ENCODE measurements around the gene PLK4.
"Not testable (repeated sequence)": the region's sequence is repeated elsewhere in the genome, so short reads cannot be mapped to it uniquely, and the experiment has no call there.

PLK4 gene

DNA sequence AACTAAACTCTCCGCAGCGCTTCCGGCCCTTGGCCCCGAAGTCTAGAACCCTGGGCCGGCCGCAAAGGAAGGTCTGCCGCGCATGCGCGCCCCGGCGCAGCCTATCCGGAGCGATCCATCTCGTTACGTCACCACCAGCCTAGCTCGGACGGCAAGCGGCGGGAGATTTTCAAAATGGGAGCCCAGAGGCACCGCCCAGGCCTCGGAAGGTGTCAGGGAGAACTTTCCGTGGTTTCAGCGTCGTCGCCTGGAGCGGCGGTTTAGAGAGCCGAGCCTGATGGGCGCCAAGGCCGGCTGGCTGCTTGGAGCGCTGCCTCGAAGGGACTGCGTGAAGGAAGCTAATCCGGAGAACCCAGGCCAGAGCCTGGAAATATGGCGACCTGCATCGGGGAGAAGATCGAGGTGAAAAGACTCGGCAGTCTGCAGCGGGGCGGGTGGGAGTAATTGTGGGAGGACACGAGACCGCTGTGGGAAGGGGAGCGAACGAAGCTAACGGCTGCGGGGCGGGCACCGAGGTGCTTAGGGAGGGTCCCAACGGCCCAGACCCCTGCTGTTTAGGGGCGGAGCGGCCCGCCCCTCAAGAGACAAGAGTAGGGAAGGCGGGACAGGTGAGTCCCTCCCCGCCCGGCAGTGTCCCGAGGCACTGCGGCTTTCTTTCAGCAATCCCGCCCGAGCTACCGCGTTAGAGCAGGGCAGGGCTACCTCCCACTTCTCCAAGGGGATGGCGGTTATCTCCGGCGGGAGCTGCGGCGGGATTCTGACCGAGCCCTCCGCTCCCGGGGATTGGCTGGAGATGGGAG lies at the start of gene PLK4:
Gene PLK4, plus strand, starts transcription at position 131 of the 800 bp plus-strand sequence. Its CDS starts 242 bp downstream, at position 373.
- peak; percentile 92 to 98 (median 96) for DNase-seq

DNA sequence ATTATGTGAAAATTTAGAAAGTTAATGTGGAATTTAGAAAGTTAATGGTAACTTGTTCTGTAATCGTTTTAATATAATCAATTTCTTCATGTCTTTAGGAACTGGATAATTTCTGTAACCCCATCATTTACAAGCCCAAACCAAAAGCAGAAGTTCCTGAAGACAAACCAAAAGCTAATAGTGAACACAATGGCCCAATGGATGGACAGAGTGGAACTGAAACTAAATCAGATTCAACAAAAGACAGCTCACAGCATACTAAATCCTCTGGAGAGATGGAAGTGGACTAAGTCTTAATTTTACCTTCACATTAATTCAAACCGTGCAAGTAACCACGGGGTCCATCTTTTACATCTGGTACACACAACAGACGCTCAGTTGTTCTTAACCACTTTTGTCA lies 48.1 kb upstream of the PLK4 start:
- no peak for DNase-seq

DNA sequence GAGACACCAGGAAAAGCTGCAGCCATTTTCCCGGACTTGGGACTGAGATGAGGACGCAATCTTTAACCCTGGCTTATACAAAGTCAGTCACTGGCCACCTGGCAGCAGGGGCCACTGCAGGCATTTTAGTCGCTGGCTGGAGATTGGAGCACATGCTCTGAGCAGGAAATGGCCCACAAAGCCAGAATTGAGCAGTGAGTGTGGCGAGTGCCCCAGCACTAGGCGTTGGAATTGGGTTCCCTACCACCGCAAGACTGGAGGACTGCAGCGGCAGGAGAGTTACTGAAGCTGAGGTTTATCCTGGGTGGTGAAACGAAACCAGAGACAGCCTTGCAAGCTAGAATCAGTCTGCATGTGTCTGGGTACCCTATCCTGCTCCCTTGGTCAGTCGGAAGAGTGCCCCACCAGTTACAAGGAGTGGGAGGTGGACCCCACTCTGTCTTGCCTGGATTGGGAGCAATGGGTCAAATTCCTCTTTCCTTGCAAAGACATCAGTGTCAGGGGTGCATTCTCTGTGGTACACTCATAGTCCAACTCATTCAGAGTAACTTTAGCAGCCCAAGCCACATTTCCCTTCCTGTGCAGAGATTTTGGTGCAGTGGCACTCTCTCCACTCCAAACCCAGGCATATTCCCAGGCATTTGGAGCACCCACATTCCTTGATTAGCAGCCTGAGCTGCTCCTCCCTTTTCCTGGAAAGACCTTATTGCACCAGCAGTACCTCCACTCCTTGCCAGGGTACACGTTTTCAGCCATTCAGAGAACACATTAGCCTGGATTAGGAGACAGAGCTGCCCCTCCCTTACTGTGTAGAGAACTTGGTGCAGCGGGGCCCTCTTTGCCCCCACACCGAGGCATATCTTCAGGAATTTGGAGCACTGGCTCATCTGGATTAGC lies 36.7 kb upstream of the PLK4 start:
- DNase-seq = no peak

DNA sequence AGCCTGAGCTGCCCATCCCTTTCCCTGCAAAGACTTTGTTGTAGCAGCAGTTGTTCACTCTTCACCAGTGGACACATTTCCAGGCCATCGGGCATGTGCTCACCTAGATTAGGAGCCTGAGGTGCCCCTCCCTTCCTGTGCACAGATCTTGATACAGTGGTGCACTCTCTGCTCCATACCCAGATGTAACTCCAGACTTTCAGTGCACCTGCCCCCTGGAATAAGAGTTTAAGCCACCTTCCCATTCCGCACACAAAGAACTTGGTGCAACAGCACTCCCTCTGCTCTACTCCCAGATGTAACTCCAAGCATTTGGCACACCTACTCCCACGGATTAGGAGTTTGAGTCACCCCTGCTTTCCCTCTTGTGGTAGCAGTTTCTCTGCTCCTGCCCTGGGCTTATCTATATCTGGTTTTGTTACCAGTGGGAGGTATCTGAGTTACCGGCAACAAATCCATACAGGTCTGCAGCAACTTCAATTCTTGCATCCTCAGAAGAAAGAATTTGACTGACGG lies 36.0 kb upstream of the PLK4 start:
- no peak for DNase-seq

DNA sequence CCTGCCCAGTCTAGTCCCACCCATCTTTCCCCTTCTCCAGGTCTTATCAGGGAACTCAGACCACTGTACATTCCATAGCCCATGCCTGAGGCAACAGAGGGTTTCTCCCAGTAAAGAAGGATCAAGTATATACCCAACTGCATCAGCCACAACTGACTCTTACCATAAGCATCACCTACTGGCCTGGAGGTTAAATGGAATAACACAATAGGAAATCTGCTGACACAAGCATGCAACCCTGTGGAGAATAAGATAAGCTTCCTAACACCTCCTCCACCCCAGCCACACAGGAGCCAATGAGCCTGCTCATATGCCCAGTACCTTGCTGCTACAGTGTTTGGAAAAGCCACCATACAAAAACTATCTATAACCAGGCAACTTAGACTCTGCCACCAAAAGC lies 34.6 kb upstream of the PLK4 start:
- DNase-seq = no peak

DNA sequence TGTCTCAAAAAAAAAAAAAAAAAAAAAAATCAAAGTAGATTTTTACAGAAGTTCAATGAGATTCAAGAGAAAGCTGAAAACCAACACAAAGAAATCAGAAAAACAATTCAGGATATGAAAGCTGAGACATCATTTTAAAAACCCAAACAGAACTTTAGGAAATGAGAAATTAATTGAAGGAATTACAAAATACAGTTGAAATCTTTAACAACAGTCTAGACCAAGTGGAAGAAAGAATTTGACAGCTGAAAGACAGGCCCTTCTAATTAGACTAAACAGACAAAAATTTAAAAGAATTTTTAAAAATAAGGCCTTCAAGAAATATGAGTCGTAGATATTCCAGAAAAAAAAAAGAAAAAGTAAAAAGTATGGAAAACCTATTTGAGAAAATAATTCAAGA lies 33.9 kb upstream of the PLK4 start:
- no peak for DNase-seq

DNA sequence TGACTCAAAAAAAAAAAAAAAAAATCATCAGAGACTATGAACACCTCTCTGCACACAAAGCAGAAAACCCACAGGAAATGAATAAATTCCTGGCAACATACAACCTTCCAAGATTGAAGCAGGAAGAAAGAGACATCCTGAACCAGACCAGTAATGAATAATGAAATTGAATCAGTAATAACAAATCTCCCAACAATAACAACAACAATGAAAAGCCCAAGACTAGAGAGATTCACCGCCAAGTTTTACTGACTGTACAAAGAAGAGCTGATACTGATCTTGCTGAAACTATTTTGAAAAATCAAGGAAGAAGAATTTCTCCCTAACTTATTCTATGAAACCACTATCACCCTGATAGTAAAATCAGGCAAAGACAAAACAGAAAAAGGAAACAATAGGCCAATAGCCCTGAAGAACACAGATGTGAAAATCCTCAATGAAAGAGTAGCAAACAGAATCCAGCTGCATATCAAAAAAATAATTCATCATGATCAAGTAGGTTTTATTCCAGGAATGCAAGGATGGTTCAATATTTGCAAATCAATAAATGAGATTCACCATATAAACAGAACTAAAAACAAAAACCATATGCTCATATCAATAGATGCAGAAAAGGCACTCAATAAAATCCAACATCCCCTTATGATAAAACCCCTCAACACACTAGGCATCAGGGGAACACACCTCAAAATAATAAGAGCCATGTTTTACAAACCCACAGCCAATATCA lies 31.0 kb upstream of the PLK4 start:
- no peak for DNase-seq

DNA sequence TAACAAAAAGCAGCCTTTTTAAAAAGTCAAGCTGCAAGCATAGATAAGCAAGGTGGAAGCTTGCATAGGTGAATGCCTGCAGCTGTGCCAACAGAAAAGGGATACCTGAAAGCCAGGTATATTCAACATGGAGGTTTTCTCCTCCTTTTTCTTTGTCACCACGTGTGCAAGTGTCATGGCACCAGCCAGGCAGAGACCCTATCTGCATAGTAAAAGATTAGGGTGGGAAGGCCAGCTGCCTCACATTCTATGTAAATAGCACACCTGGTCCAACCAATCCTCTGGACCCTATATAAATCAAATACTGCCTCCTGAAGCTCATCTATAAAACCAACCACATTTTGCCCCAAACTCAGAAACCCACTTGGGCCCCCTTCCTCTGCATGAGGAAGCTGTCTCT lies 28.0 kb upstream of the PLK4 start:
- DNase-seq = no peak

DNA sequence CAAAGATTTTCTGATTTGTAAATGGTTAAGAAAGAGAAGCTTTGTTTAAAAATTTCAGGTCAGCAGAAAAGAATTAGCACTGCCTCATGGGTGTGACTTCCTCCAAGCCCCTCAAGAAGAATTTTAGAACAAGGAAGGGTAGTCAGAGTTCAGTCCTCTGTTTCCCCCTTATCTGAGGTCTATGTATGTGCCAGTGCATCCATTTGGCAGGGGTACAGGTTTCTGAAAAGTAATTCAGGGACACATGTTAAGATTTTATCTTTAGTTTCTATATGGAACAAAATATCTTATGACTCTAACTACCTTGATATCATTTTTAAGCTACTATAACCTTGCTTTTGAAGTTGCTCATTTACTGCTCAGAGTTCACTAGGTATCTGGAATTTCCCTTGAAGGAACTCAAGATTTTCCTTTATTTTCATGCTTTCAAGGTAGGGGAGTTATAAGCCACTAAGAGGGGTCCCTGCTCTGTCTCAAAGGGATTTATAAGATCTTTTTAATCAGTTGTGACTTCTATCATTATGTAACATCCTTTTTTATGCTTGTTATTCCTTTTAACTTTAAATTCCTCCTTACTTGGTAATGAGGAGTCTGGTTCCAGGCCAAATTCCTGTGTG lies 24.4 kb upstream of the PLK4 start:
- no peak for DNase-seq

DNA sequence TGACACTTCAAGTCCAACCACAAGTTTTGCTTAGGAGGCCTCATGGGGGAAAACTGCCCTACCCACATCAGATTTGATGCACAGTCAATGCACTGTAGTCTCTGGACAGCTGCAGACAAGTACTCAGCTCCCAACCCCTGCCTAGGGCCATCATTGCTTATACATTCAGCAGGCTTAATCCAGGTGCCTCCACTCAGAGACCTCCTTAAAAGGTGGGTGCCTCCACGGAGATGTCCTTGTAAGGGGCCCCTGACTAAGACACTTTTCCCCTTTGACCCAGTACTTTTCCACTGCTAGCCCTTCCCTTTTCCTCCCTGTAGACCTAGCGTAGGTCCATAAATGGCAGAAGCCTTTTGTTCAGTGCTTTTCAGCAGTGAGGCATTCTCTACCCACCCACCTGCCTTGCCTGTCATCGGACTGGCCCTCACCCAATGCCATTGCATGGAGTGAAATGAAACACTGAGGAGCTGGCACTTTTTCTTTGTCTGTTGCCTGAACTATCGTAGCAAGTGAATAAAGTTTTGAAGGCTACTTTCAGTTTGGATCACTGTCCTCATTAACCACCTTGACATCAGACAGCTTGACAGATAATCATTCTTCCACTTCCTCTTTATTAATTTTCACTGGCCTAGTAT lies 23.8 kb upstream of the PLK4 start:
- DNase-seq = no peak

DNA sequence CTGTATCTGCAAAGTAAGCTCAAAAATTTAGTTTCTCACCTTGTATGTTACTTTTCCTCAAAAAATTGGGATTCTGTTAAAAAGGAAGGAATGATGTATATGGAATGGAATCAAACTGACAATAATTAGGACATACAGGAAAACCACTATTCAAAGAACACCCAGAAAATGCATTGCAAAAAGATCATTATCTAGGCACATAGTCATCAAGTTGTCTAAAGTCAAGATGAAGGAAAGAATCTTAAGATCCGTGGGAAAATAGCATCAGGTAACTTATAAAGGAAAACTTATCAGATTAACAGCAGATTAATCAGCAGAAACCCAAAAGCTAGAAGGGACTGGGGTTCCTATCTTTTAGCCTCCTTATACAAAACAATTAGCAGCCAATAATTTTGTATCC lies 23.1 kb upstream of the PLK4 start:
- no peak for DNase-seq

DNA sequence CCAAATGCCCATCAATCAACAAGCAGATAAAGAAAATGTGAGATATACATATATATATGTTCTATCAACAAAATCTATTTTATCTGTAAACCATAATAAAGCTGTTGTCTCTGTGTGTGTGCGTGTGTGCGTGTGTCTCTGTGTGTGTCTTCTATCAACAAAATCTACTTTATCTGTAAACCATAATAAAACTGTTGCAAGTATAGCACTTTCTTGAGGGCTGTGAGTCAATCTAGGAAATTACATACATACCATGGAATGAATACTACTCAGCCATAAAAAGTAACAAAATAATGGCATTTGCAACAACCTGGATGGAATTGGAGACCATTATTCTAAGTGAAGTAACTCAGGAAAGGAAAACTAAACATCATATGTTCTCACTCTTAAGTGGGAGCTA lies 12.5 kb upstream of the PLK4 start:
- DNase-seq = no peak

DNA sequence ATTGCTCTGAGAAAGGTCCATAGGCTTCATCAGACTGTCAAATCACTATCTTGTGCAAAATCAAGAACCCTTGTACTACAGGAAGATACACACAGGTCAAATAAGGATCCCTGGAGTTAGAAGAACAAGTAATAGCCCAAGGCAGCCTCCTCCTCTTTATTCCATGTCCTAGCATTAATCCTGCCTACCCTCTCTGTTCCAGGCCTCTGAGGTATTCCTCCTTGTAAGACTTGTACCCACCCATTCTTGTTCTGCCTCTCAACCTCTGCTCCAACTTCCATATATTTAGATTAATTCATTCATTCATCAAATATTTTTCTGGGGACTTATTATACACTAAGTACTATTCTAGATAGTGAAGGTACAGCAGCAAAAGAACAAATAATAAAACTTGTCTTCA lies 10.4 kb upstream of the PLK4 start:
- DNase-seq = no peak

DNA sequence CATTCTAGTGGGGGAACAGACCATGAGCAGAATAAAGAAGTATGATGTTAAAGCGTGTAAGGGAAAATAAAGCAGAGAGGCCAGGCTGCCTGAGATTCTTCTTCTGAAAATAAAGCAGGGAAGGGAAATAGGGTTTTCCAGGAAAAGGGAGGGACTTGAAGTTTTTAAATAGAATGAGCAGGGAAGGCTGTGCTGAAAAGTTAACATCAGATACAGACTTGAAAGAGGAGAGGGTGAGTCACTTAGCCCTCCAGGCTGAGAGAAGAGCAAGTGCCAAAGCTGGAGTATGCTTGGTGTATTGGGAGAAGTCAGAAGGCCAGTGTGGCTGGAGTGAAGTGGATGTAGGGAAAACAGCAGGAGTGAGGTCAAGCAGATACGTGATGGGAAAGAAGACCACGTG lies 10.0 kb upstream of the PLK4 start:
- no peak for DNase-seq

DNA sequence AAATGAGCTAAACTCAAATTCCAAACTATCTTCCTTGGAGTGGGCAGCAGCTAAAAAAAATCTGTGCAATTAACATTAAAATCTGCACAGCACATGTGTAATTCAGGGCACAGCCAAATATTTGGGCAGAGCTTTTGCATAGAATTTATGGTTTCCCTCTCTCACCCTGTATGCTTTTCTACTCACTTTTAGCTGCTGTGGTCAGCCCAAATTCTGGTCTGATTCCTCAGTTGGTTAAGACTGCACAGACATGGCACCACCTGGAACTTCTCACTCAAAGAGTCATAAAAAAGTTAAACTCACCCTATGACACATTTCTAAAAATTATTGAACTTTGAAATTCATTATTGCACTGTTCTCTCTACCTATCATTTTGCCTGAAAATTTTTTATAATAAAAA lies 4.9 kb upstream of the PLK4 start:
- DNase-seq = no peak

DNA sequence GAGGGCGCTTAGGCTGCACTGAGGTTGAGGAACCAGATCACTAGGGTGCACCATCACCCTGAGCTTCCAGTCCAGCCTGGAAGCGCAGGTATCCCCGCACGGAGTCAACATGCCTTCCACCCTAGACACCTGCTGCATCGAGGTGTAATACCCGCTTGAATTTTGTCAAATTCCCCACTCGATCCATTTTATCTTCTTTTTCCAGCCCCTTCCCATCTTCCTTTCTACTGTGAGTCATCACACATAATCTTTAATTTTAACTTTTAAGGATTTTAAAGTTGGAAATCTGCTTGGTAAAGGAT lies 821 bp downstream of the PLK4 start:
- DNase-seq = no peak

DNA sequence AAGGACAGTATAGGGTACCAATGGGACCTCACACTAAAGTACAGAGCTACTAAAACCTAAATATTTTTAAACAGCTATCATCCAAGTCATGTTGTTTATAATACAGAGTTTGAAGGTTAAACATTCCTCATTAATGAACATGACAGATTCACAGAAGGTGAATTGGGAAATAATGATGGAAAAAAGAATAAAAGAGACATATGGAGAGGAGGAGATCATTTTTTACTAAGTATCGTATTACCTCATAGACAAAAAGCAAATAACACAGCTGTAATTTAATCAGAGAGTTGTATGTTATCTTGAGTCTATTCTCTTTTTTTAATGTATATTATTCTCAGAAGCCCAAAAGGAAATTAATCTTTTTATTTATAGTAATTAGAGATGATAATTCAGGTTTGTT lies 7.9 kb downstream of the PLK4 start:
- DNase-seq = peak in 1 of 3 experiments; percentile 73

DNA sequence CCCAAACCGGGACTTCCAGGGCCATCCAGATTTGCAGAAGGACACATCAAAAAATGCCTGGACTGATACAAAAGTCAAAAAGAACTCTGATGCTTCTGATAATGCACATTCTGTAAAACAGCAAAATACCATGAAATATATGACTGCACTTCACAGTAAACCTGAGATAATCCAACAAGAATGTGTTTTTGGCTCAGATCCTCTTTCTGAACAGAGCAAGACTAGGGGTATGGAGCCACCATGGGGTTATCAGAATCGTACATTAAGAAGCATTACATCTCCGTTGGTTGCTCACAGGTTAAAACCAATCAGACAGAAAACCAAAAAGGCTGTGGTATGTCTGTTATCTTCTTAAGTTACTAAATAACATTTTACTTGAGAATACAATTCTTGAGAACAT lies 9.2 kb downstream of the PLK4 start:
- peak in 2 of 3 experiments; percentile 9 to 47 for DNase-seq

DNA sequence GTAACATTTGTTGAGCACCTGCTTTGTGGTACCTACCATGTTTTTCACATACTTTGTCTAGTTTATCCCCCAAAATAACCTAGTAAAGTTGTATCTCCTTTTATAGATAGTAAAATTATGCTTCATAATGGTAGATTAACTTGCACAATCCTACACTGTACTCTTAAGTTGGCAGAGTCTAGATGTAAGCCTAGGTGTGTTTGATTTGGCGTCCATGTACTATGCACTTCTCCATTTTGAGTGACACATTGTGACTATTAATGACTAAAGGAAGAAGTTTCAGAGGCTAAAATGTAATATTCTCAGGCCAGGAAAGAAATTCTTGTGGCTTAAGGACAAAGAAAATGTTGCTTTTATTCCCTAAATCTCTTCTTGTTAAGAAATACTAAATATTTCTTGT lies 15.4 kb downstream of the PLK4 start:
- no peak for DNase-seq

DNA sequence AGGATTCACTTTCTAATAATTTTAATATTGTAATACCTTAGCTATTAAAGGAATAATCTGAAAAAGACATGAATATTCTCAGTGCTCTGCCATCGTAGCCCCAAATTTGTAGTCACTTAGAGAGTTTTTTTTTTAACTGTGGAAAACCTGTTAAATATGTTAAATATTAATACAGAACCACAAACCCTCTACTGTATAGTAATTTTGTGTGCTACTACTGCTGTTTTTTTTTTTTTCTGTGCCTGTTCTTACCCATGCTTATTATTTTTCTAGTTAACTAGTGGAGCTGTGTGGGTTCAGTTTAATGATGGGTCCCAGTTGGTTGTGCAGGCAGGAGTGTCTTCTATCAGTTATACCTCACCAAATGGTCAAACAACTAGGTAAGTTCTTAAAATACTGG lies 15.8 kb downstream of the PLK4 start:
- DNase-seq = no peak

DNA sequence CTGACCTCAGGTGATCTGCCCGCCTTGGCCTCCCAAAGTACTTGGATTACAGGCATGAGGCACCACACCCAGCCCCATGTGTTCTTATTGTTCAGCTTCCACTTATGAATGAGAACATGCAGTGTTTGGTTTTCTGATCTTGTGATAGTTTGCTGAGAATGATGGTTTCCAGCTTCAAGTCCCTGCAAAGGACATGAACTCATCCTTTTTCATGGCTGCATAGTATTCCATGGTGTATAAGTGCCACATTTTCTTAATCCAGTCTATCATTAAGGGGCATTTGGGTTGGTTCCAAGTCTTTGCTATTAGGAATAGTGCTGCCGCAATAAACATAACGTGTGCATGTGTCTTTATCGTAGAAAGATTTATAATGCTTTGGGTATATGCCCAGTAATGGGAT lies 19.0 kb downstream of the PLK4 start:
- DNase-seq = not testable (repeated sequence)

DNA sequence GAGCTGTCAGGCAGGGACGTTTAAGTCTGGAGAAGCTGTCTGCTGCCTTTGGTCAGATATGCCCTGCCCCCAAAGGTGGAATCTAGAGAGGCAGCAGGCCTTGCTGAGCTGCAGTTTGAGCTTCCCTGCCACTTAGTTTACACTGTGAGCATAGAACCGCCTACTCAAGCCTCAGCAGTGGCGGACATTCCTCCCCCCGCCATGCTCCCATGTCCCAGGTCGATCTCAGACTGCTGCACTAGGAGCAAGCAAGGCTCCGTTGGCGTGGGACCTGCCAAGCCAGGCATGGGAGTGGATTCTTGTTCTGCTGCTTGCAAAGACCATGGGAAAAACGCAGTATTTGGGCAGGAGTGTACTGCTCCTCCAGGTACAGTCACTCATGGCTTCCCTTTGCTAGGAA lies 24.3 kb downstream of the PLK4 start:
- DNase-seq = no peak

DNA sequence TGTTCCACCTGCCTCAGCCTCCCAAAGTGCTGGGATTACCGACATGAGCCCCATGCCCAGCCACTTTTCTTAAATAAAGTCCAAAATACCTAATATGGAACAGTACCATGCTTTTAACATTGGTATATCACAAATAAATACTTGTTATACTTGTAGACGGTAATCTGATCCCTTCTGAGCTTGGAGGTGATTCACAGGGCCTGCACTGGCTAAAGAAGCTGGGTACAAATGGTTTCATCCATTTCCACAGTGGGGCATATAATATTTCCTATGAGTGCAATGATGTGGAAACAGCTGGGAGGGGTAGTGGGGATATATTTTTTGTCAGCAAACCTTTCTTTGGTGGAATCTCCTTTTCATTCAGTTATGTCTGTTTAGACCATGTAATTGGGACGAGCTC lies 35.8 kb downstream of the PLK4 start:
- no peak for DNase-seq

Measured in NCI-H1417 (cell line).